A673 (cell line): ENCODE measurements around the gene MYADM. TPM values are rescaled to one million over a fixed set of nuclear protein-coding genes. Genes with fewer than 3 reads are reported as not detected.

Experiments used
- BruUV-seq: library from RNA; stranded (reverse); fragments of 400-500 nt; replicated peaks from 2 replicates; lab custom pipeline; 2021; lab: Mats Ljungman, UMichigan
- CTCF ChIA-PET: fragments of 300-600 bp; sonication (Branson Sonifier 250); formaldehyde crosslinking; loops from one replicate; lab custom pipeline; 2022; ENCODE audit warnings: antibody characterized with exemption; lab: Charles Lee
- POLR2A ChIA-PET: fragments of 300-600 bp; sonication (Branson Sonifier 250); formaldehyde crosslinking; loops from one replicate; lab custom pipeline; 2022; ENCODE audit warnings: antibody characterized with exemption; ENCODE audit not compliant: low non-redundant PET; lab: Charles Lee
- DNase-seq: peaks from one replicate; pipeline ENCODE4 v3.0.0-alpha.2; 2015; ENCODE audit warnings: low spot score
- H3K27ac ChIP-seq: fragments of 200-600 bp; sonication (generic); 2 replicates; pipeline ENCODE4 v1.5.1; 2016; ENCODE audit warnings: mixed run types, low read depth, mild to moderate bottlenecking, mixed read lengths, antibody characterized with exemption, low read length; ENCODE audit not compliant: poor library complexity, severe bottlenecking
- H3K27me3 ChIP-seq: fragments of 200-600 bp; sonication (generic); replicated peaks from 2 replicates; pipeline ENCODE4 v1.6.1; 2017; ENCODE audit warnings: mixed run types, low read depth, mild to moderate bottlenecking, mixed read lengths, antibody characterized with exemption, low read length; ENCODE audit not compliant: insufficient read depth, poor library complexity
- H3K36me3 ChIP-seq: fragments of 200-600 bp; sonication (generic); 2 replicates; pipeline ENCODE4 v1.6.1; 2016; ENCODE audit warnings: mixed run types, mild to moderate bottlenecking, mixed read lengths, antibody characterized with exemption, low read length; ENCODE audit not compliant: insufficient read depth, poor library complexity, severe bottlenecking
- H3K4me1 ChIP-seq: fragments of 200-600 bp; sonication (generic); 2 replicates; pipeline ENCODE4 v1.6.1; 2017; ENCODE audit warnings: mixed run types, mild to moderate bottlenecking, mixed read lengths, antibody characterized with exemption, low read length; ENCODE audit not compliant: insufficient read depth, poor library complexity, severe bottlenecking
- H3K4me3 ChIP-seq: fragments of 200-600 bp; sonication (generic); 2 replicates; pipeline ENCODE4 v1.5.1; 2016; ENCODE audit warnings: low read depth, mixed run types, mild to moderate bottlenecking, mixed read lengths, low read length; ENCODE audit not compliant: poor library complexity, severe bottlenecking
- H3K9me3 ChIP-seq: fragments of 200-600 bp; sonication (generic); 2 replicates; pipeline ENCODE4 v1.6.1; 2016; ENCODE audit warnings: mixed run types, low read depth, mild to moderate bottlenecking, mixed read lengths, antibody characterized with exemption, low read length; ENCODE audit not compliant: poor library complexity, severe bottlenecking
- EZH2 ChIP-seq: fragments of 200-600 bp; sonication (generic); IDR thresholded peaks from 2 replicates; pipeline ENCODE4 v1.6.1; 2017; ENCODE audit warnings: borderline replicate concordance, low read depth, mild to moderate bottlenecking, mixed read lengths, antibody characterized with exemption, low read length; ENCODE audit not compliant: poor library complexity, severe bottlenecking
- intact Hi-C: fragments of 100-400 bp; cut with micrococcal nuclease; formaldehyde crosslinking; loops from one replicate; pipeline ENCODE4 v1.10.0; 2022; ENCODE audit not compliant: unreplicated experiment
- total RNA-seq: library from RNA; stranded (reverse); gene quantifications from 2 replicates; pipeline ENCODE4 v1.2.3, GENCODE V29; 2021
- TF ChIP-seq, protein P1 (sequence below): fragments of 300-800, 200-600 bp; sonication (generic); conservative IDR thresholded peaks from 2 replicates; pipeline ENCODE4 v1.5.1; 2017; ENCODE audit warnings: low read depth, mild to moderate bottlenecking, antibody characterized with exemption, low read length, moderate library complexity, mixed read lengths

Gene MYADM
- total RNA-seq, 1 experiment from 2014 or later: 53.2 TPM

DNA sequence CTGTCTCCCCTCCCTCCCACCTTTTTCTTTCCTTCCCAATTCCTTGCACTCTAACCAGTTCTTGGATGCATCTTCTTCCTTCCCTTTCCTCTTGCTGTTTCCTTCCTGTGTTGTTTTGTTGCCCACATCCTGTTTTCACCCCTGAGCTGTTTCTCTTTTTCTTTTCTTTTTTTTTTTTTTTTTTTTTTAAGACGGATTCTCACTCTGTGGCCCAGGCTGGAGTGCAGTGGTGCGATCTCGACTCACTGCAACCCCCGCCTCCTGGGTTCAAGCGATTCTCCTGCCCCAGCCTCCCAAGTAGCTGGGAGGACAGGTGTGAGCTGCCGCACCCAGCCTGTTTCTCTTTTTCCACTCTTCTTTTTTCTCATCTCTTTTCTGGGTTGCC lies 6.9 kb downstream of the MYADM start:
- CTCF ChIA-PET: no interaction called here
- no peak for TF ChIP-seq EZH2
- TF ChIP-seq, protein P1, sequence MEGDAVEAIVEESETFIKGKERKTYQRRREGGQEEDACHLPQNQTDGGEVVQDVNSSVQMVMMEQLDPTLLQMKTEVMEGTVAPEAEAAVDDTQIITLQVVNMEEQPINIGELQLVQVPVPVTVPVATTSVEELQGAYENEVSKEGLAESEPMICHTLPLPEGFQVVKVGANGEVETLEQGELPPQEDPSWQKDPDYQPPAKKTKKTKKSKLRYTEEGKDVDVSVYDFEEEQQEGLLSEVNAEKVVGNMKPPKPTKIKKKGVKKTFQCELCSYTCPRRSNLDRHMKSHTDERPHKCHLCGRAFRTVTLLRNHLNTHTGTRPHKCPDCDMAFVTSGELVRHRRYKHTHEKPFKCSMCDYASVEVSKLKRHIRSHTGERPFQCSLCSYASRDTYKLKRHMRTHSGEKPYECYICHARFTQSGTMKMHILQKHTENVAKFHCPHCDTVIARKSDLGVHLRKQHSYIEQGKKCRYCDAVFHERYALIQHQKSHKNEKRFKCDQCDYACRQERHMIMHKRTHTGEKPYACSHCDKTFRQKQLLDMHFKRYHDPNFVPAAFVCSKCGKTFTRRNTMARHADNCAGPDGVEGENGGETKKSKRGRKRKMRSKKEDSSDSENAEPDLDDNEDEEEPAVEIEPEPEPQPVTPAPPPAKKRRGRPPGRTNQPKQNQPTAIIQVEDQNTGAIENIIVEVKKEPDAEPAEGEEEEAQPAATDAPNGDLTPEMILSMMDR: no peak
- no peak overlapping the region for H3K4me3 ChIP-seq
- DNase-seq: no peak
- no peaks in the 10 kb centered on the region for H3K27me3 ChIP-seq
- BruUV-seq: no TSS peak
- H3K9me3 ChIP-seq: no peaks in the 10 kb centered on the region
- POLR2A ChIA-PET: no interaction called here
- intact Hi-C loops: no loop called here
- peaks cover 1% of the 10 kb centered on the region for H3K4me1 ChIP-seq
- H3K36me3 ChIP-seq: peaks cover 17% of the 10 kb centered on the region
- no peak overlapping the region for H3K27ac ChIP-seq

- Histone ChIP-seq H3K36me3 (peaks cover 17% of the 10 kb centered on the region), H3K9me3 (no peaks in the 10 kb centered on the region), H3K27ac (no peak overlapping the region), H3K4me3 (no peak overlapping the region), H3K27me3 (no peaks in the 10 kb centered on the region), H3K4me1 (peaks cover 6% of the 10 kb centered on the region)
- no peak for DNase-seq
- TSS peak; percentile 31 for BruUV-seq
- ChIA-PET POLR2A (no interaction called here), CTCF (no interaction called here)
- TF ChIP-seq EZH2: no peak
- TF ChIP-seq, protein P1: no peak
- intact Hi-C loops: no loop called here
Observed at GRCh38 chr19:53875602-53876325, 8.1 kb downstream of the MYADM start.

GRCh38 chr19:53876651-53877224 lies 9.1 kb downstream of the MYADM start:
- H3K4me3 ChIP-seq: no peak overlapping the region
- DNase-seq: no peak
- intact Hi-C loops: no loop called here
- ChIA-PET CTCF (interaction anchor here (0.6 kb wide), 1 partner anchor 153 kb away, joined by 4 read pairs; no protein-coding TSS in a partner anchor), POLR2A (no interaction called here)
- peaks cover 14% of the 10 kb centered on the region for H3K4me1 ChIP-seq
- peaks cover 17% of the 10 kb centered on the region for H3K36me3 ChIP-seq
- H3K27ac ChIP-seq: no peak overlapping the region
- H3K27me3 ChIP-seq: no peaks in the 10 kb centered on the region
- no peak for TF ChIP-seq EZH2
- TF ChIP-seq, protein P1: no peak
- no peaks in the 10 kb centered on the region for H3K9me3 ChIP-seq
- no TSS peak for BruUV-seq
